Memory B cell (primary cell): ENCODE measurements around the gene CELF2.

Experiments
- ATAC-seq: fragments of 150-1000 bp; cut with Tn5 transposase; 2 replicates; pipeline ENCODE4 v1.10.0; 2021; ENCODE audit warnings: low read depth, mild to moderate bottlenecking, moderate library complexity
- DNase-seq, 2 donors: peaks; one replicate each; pipeline ENCODE4 v3.0.0; 2022; ENCODE audit warnings: low spot score in 2 of 2
- H3K27ac Mint-ChIP-seq: one replicate; pipeline ENCODE4 v1.8.0; 2022; ENCODE audit warnings: mild to moderate bottlenecking, moderate library complexity, mixed read lengths
- H3K27me3 Mint-ChIP-seq: one replicate; pipeline ENCODE4 v1.8.0; 2022; ENCODE audit warnings: mixed read lengths
- H3K36me3 Mint-ChIP-seq: one replicate; pipeline ENCODE4 v1.8.0; 2022; ENCODE audit warnings: mild to moderate bottlenecking, mixed read lengths
- H3K4me1 Mint-ChIP-seq: one replicate; pipeline ENCODE4 v1.8.0; 2022; ENCODE audit warnings: mixed read lengths
- H3K4me3 Mint-ChIP-seq: one replicate; pipeline ENCODE4 v1.8.0; 2022; ENCODE audit warnings: mild to moderate bottlenecking, moderate library complexity, mixed read lengths
- H3K9me3 Mint-ChIP-seq: one replicate; pipeline ENCODE4 v1.8.0; 2022; ENCODE audit warnings: mixed read lengths

Gene CELF2

DNA sequence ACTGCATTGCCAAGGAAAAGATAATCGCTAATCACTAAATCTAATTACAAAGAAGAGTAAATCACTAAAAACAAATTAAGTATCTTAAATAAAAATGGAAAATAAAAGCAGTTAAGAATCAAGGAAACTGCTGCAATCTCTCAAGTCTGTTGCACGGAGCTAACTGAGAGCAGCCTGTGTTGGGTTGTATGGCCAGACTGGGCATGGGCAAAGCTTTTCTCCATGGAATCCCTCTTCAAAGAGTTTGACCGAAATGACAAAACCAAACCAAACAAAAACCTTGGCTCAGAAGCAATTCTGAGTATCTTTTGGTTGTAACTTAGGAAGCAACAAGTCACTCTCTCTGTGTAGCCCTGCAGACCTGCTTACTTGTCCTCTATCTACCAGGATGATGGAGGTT, 78.8 kb downstream of the CELF2 start:
- Mint-ChIP-seq H3K9me3 (no peaks in the 10 kb centered on the region), H3K4me1 (no peaks in the 10 kb centered on the region), H3K27ac (no peak overlapping the region), H3K27me3 (peaks cover 12% of the 10 kb centered on the region), H3K36me3 (no peaks in the 10 kb centered on the region), H3K4me3 (no peak overlapping the region)
- DNase-seq = no peak
- no peak for ATAC-seq

DNA sequence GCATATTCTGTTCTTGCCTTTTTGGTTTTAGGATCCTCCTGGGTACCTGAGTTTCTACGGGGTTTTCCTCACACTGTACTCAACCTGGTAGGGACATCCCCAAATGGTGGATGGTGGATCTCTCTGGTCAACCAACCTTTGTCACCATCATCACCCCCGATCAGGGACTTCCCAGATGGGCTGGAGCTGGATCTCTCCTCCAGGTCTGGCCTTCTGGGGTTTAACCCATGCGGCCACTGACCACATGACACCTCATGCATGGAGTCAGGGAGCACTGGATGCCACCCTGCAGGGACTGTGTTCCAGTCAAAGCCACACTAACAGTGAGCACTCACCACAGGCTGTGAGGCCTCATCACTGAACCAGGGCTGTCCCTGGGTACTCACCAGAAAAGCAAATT, 80.0 kb downstream of the CELF2 start:
- no peak overlapping the region for H3K4me3 Mint-ChIP-seq
- H3K27me3 Mint-ChIP-seq = peaks cover 12% of the 10 kb centered on the region
- DNase-seq (no peak), ATAC-seq (no peak)
- H3K4me1 Mint-ChIP-seq = no peaks in the 10 kb centered on the region
- no peaks in the 10 kb centered on the region for H3K9me3 Mint-ChIP-seq
- H3K27ac Mint-ChIP-seq = no peak overlapping the region
- no peaks in the 10 kb centered on the region for H3K36me3 Mint-ChIP-seq

- Mint-ChIP-seq H3K4me3 (no peak overlapping the region), H3K9me3 (no peaks in the 10 kb centered on the region), H3K36me3 (no peaks in the 10 kb centered on the region), H3K4me1 (no peaks in the 10 kb centered on the region), H3K27me3 (peaks cover 14% of the 10 kb centered on the region), H3K27ac (no peak overlapping the region)
- DNase-seq = no peak
- ATAC-seq = no peak
Observed at GRCh38 chr10:11098666-11099065, 81.0 kb downstream of the CELF2 start.

GRCh38 chr10:11104772-11105675, 87.4 kb downstream of the CELF2 start:
- Mint-ChIP-seq H3K36me3 (no peaks in the 10 kb centered on the region), H3K4me3 (no peak overlapping the region), H3K27ac (no peak overlapping the region), H3K27me3 (peaks cover 8% of the 10 kb centered on the region), H3K9me3 (no peaks in the 10 kb centered on the region), H3K4me1 (peaks cover 19% of the 10 kb centered on the region)
- DNase-seq = no peak
- ATAC-seq = peak; percentile 32

DNA sequence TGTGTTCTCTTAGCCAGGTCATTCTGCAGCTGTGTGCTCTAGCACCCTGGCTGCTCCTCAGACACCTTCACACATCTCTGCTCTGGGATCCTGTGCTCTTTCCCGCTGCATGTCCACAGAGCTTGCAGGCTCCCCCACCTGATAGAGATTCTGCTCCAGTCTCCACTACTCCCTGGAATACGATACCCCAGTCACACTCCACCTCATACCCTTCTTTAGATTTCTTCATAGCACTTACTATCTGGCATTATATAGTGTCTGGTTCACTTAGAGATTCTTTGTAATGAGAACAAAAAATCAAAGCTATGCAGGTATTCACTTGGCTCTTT, 88.0 kb downstream of the CELF2 start:
- no peak overlapping the region for H3K27ac Mint-ChIP-seq

GRCh38 chr10:11106621-11107374, 89.1 kb downstream of the CELF2 start:
- DNase-seq (no peak), ATAC-seq (peak; percentile 68)
- peaks cover 4% of the 10 kb centered on the region for H3K27me3 Mint-ChIP-seq
- H3K9me3 Mint-ChIP-seq = no peaks in the 10 kb centered on the region
- peaks cover 19% of the 10 kb centered on the region for H3K4me1 Mint-ChIP-seq
- H3K36me3 Mint-ChIP-seq = no peaks in the 10 kb centered on the region
- no peak overlapping the region for H3K4me3 Mint-ChIP-seq
- no peak overlapping the region for H3K27ac Mint-ChIP-seq

More for the DNA sequence above, 88.0 kb downstream of the CELF2 start:
- H3K9me3 Mint-ChIP-seq = no peaks in the 10 kb centered on the region
- ATAC-seq (no peak), DNase-seq (no peak)
- H3K36me3 Mint-ChIP-seq = no peaks in the 10 kb centered on the region
- peaks cover 19% of the 10 kb centered on the region for H3K4me1 Mint-ChIP-seq
- no peak overlapping the region for H3K4me3 Mint-ChIP-seq
- peaks cover 8% of the 10 kb centered on the region for H3K27me3 Mint-ChIP-seq

GRCh38 chr10:11107948-11108347, 90.3 kb downstream of the CELF2 start:
- peaks cover 2% of the 10 kb centered on the region for H3K27me3 Mint-ChIP-seq
- no peak overlapping the region for H3K4me3 Mint-ChIP-seq
- H3K36me3 Mint-ChIP-seq = no peaks in the 10 kb centered on the region
- no peak overlapping the region for H3K27ac Mint-ChIP-seq
- H3K4me1 Mint-ChIP-seq = peaks cover 19% of the 10 kb centered on the region
- ATAC-seq (no peak), DNase-seq (no peak)
- no peaks in the 10 kb centered on the region for H3K9me3 Mint-ChIP-seq

DNA sequence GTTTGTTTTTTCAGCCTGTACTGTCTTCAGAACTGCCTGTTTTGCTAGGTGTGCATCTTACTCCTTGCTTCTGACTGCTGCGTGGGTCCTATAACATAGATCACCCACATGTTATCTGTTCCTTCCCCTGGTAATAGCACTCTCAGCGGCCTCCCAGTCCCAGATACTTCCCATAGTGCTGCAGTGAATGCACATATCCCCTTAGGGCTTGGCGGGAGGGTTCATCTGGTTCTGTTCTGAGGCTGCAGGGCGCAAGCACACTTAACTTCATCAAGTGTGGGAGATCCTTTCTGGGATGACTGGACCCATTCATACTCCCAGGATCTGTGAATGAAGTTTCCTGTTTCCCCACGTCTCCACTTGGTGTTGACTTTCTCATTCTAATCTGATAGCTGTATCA, 90.7 kb downstream of the CELF2 start:
- H3K9me3 Mint-ChIP-seq = no peaks in the 10 kb centered on the region
- H3K36me3 Mint-ChIP-seq = no peaks in the 10 kb centered on the region
- ATAC-seq (no peak), DNase-seq (no peak)
- H3K4me1 Mint-ChIP-seq = peaks cover 23% of the 10 kb centered on the region
- no peak overlapping the region for H3K27ac Mint-ChIP-seq
- H3K4me3 Mint-ChIP-seq = no peak overlapping the region
- H3K27me3 Mint-ChIP-seq = peaks cover 2% of the 10 kb centered on the region

DNA sequence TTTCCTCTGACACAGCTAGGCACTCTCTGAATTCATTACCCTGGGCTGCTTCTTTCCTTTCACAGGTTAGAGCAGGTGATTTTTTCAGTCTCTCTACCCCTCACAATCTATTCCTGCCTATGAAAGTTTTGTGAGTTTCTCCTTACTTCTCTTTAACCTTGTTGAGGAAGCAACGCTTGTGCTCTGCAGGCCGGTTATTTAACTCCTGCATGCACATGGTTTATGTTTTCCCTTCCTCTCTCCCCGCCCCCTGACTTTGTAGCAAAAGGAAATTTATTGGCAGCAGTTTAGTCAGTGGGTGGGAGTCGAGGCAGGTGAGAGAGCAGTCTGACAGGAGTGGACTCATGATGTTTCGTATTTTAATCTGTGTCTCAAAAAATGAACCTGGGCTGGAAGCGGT, 91.9 kb downstream of the CELF2 start:
- peaks cover 23% of the 10 kb centered on the region for H3K4me1 Mint-ChIP-seq
- peaks cover 2% of the 10 kb centered on the region for H3K27me3 Mint-ChIP-seq
- DNase-seq (no peak), ATAC-seq (no peak)
- H3K9me3 Mint-ChIP-seq = no peaks in the 10 kb centered on the region
- H3K4me3 Mint-ChIP-seq = no peak overlapping the region
- H3K27ac Mint-ChIP-seq = no peak overlapping the region
- H3K36me3 Mint-ChIP-seq = no peaks in the 10 kb centered on the region

GRCh38 chr10:11110539-11110938, 92.9 kb downstream of the CELF2 start:
- no peak overlapping the region for H3K27ac Mint-ChIP-seq
- no peaks in the 10 kb centered on the region for H3K36me3 Mint-ChIP-seq
- no peaks in the 10 kb centered on the region for H3K9me3 Mint-ChIP-seq
- H3K4me1 Mint-ChIP-seq = peaks cover 19% of the 10 kb centered on the region
- peaks cover 2% of the 10 kb centered on the region for H3K27me3 Mint-ChIP-seq
- H3K4me3 Mint-ChIP-seq = no peak overlapping the region
- DNase-seq (no peak), ATAC-seq (no peak)

- Mint-ChIP-seq H3K9me3 (no peaks in the 10 kb centered on the region), H3K36me3 (no peaks in the 10 kb centered on the region), H3K4me3 (no peak overlapping the region), H3K27me3 (peaks cover 2% of the 10 kb centered on the region), H3K4me1 (peaks cover 17% of the 10 kb centered on the region), H3K27ac (no peak overlapping the region)
- no peak for ATAC-seq
- DNase-seq = no peak
Observed at GRCh38 chr10:11111490-11111889, 93.8 kb downstream of the CELF2 start.

GRCh38 chr10:11112718-11113117, 95.0 kb downstream of the CELF2 start:
- peaks cover 10% of the 10 kb centered on the region for H3K4me1 Mint-ChIP-seq
- H3K9me3 Mint-ChIP-seq = no peaks in the 10 kb centered on the region
- H3K36me3 Mint-ChIP-seq = no peaks in the 10 kb centered on the region
- no peak overlapping the region for H3K27ac Mint-ChIP-seq
- peaks cover 2% of the 10 kb centered on the region for H3K27me3 Mint-ChIP-seq
- no peak for ATAC-seq
- H3K4me3 Mint-ChIP-seq = no peak overlapping the region
- DNase-seq = no peak

GRCh38 chr10:11113156-11113555, 95.5 kb downstream of the CELF2 start:
- Mint-ChIP-seq H3K4me1 (peaks cover 7% of the 10 kb centered on the region), H3K36me3 (no peaks in the 10 kb centered on the region), H3K27me3 (no peaks in the 10 kb centered on the region), H3K27ac (peak overlapping the region; percentile 32), H3K4me3 (no peak overlapping the region), H3K9me3 (no peaks in the 10 kb centered on the region)
- DNase-seq (peak in 1 of 2 donors; percentile 52), ATAC-seq (peak; percentile 92)

DNA sequence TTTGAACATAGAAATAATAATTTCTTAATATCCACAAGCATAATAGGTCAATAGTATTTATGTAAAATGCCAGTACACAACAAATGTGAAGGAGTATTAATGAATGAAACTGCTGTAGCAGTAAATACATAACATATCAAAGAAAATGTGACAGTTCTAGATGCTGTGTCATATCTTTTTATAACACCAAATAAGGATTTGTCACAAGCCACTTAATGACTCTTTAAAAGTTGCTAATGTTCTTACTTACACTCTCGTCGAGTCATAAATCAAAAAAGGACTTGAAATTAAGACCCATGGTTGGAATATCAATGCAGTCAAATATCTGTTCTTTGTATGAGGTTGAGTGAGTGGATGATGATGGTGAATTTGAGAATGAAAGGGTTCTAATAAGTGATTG, 96.6 kb downstream of the CELF2 start:
- H3K27ac Mint-ChIP-seq = no peak overlapping the region
- H3K4me1 Mint-ChIP-seq = peaks cover 4% of the 10 kb centered on the region
- DNase-seq (no peak), ATAC-seq (no peak)
- H3K36me3 Mint-ChIP-seq = no peaks in the 10 kb centered on the region
- H3K27me3 Mint-ChIP-seq = no peaks in the 10 kb centered on the region
- no peak overlapping the region for H3K4me3 Mint-ChIP-seq
- H3K9me3 Mint-ChIP-seq = no peaks in the 10 kb centered on the region
